Uterus (tissue), 2 donors: Measurements from ENCODE around the gene BFAR.

Source experiments
- POLR2A ChIP-seq, 2 donors: fragments of 450-650 bp; IDR thresholded peaks; one replicate each; pipeline ENCODE4 v1.6.1; 2016; ENCODE audit warnings: antibody characterized with exemption in 2 of 2, mild to moderate bottlenecking in 1 of 2, moderate library complexity in 1 of 2
- TF ChIP-seq, protein P1 (sequence below), 4 experiments: fragments of 200-600 bp in 2 of 4; fragments of 450-650 bp in 2 of 4; sonication (generic) in 2 of 4; IDR thresholded peaks; one replicate each; pipeline ENCODE4 v1.5.1; 2016 to 2019; ENCODE audit warnings: antibody characterized with exemption in 4 of 4, mild to moderate bottlenecking in 2 of 4, moderate library complexity in 1 of 4

GRCh38 chr16:14602443-14602963, 30.2 kb upstream of the BFAR start:
- no peak for TF ChIP-seq POLR2A (IDR thresholded peaks at IDR 0.05)
- TF ChIP-seq, protein P1, sequence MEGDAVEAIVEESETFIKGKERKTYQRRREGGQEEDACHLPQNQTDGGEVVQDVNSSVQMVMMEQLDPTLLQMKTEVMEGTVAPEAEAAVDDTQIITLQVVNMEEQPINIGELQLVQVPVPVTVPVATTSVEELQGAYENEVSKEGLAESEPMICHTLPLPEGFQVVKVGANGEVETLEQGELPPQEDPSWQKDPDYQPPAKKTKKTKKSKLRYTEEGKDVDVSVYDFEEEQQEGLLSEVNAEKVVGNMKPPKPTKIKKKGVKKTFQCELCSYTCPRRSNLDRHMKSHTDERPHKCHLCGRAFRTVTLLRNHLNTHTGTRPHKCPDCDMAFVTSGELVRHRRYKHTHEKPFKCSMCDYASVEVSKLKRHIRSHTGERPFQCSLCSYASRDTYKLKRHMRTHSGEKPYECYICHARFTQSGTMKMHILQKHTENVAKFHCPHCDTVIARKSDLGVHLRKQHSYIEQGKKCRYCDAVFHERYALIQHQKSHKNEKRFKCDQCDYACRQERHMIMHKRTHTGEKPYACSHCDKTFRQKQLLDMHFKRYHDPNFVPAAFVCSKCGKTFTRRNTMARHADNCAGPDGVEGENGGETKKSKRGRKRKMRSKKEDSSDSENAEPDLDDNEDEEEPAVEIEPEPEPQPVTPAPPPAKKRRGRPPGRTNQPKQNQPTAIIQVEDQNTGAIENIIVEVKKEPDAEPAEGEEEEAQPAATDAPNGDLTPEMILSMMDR (IDR thresholded peaks at IDR 0.05) = no peak
